ENCODE measurements around the gene INSYN2B.
"Not testable (repeated sequence)": the region's sequence is repeated elsewhere in the genome, so short reads cannot be mapped to it uniquely, and the experiment has no call there.

Gene INSYN2B

GRCh38 chr5:169833681-169834292 lies 146.5 kb downstream of the INSYN2B start:
- H3F3A ChIP-seq (ENCODE audit: insufficient read depth); H3K36me3 ChIP-seq (ENCODE audit: low read length); H3K79me2 ChIP-seq (ENCODE audit: insufficient read depth, low read length); H3K27ac ChIP-seq (ENCODE audit: low read depth, low read length); H3K9me3 ChIP-seq (ENCODE audit: insufficient read depth, low read length); H3K9ac ChIP-seq (ENCODE audit: low read length); H3K4me3 ChIP-seq (ENCODE audit: insufficient read depth, low read length, poor library complexity, severe bottlenecking); H3K27me3 ChIP-seq (ENCODE audit: low read length); H4K20me1 ChIP-seq (ENCODE audit: low read depth, low read length); H3K9me2 ChIP-seq (replicated peaks; ENCODE audit: insufficient read depth, low read length); H3K4me2 ChIP-seq (ENCODE audit: low read depth, low read length, poor library complexity, severe bottlenecking); H2AFZ ChIP-seq (ENCODE audit: low read depth, low read length, severe bottlenecking): not testable (repeated sequence)

- Histone ChIP-seq H3K9ac (ENCODE audit: low read length) (no peak overlapping the region), H3K9me2 (replicated peaks; ENCODE audit: insufficient read depth, low read length) (no peaks in the 10 kb centered on the region), H3K79me2 (ENCODE audit: insufficient read depth, low read length) (0 out of 2 replicates have a peak, but pooled peaks cover 5% of the 10 kb centered on the region), H3K36me3 (ENCODE audit: low read length) (peaks cover 6% of the 10 kb centered on the region; the same call in 1 of the 2 replicates), H3K9me3 (ENCODE audit: insufficient read depth, low read length) (no peaks in the 10 kb centered on the region), H3K4me2 (ENCODE audit: low read depth, low read length, poor library complexity, severe bottlenecking) (no peak overlapping the region), H2AFZ (ENCODE audit: low read depth, low read length, severe bottlenecking) (no peak overlapping the region), H3K27me3 (ENCODE audit: low read length) (no peaks in the 10 kb centered on the region), H3K4me3 (ENCODE audit: insufficient read depth, low read length, poor library complexity, severe bottlenecking) (no peak overlapping the region), H3F3A (ENCODE audit: insufficient read depth) (no peaks in the 10 kb centered on the region), H3K27ac (ENCODE audit: low read depth, low read length) (no peak overlapping the region), H4K20me1 (ENCODE audit: low read depth, low read length) (no peaks in the 10 kb centered on the region)
- no peak for TF ChIP-seq CTCF (IDR thresholded peaks at IDR 0.05; ENCODE audit: insufficient read depth, low read length, poor library complexity, severe bottlenecking)
- no peak for TF ChIP-seq EZH2phosphoT487 (conservative IDR thresholded peaks at IDR 0.05; ENCODE audit: low read length)
These were observed 147.4 kb downstream of the INSYN2B start for GRCh38 chr5:169832845-169833244.

DNA sequence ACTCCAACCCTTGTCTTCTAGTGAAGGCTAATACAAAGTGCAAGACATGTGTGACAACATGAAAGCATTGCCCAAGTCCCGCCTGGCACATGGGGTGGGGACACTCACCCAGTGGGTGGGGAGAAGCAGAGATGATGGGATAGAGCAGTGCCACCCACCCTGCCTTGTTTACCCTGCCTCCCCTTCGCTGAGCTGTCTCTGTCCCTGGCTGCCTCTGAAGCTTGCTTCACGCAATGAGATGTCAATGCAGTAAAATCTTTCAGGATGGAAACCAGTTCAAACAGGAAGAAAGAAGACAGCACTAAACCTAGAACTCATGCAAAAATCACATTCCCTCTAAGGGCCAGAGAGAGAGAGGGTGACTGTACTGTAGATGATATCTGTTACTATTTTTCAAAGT lies 148.0 kb downstream of the INSYN2B start:
- Histone ChIP-seq H3K9me2 (replicated peaks; ENCODE audit: insufficient read depth, low read length) (no peaks in the 10 kb centered on the region), H3K27me3 (ENCODE audit: low read length) (no peaks in the 10 kb centered on the region), H3K79me2 (ENCODE audit: insufficient read depth, low read length) (0 out of 2 replicates have a peak, but pooled peaks cover 5% of the 10 kb centered on the region), H3K9me3 (ENCODE audit: insufficient read depth, low read length) (no peaks in the 10 kb centered on the region), H4K20me1 (ENCODE audit: low read depth, low read length) (no peaks in the 10 kb centered on the region), H3F3A (ENCODE audit: insufficient read depth) (no peaks in the 10 kb centered on the region), H3K4me2 (ENCODE audit: low read depth, low read length, poor library complexity, severe bottlenecking) (no peak overlapping the region), H3K4me3 (ENCODE audit: insufficient read depth, low read length, poor library complexity, severe bottlenecking) (no peak overlapping the region), H3K36me3 (ENCODE audit: low read length) (peaks cover 6% of the 10 kb centered on the region; the same call in 1 of the 2 replicates), H3K9ac (ENCODE audit: low read length) (no peak overlapping the region), H3K27ac (ENCODE audit: low read depth, low read length) (no peak overlapping the region), H2AFZ (ENCODE audit: low read depth, low read length, severe bottlenecking) (no peak overlapping the region)
- TF ChIP-seq EZH2phosphoT487 (conservative IDR thresholded peaks at IDR 0.05; ENCODE audit: low read length), result no peak
- TF ChIP-seq CTCF (IDR thresholded peaks at IDR 0.05; ENCODE audit: insufficient read depth, low read length, poor library complexity, severe bottlenecking), result no peak

GRCh38 chr5:169831331-169831730 lies 149.0 kb downstream of the INSYN2B start:
- H3K4me2 ChIP-seq (ENCODE audit: low read depth, low read length, poor library complexity, severe bottlenecking), result no peak overlapping the region

More at GRCh38 chr5:169831331-169831730, 149.0 kb downstream of the INSYN2B start:
- Histone ChIP-seq H4K20me1 (ENCODE audit: low read depth, low read length) (no peaks in the 10 kb centered on the region), H3K4me3 (ENCODE audit: insufficient read depth, low read length, poor library complexity, severe bottlenecking) (no peak overlapping the region), H3F3A (ENCODE audit: insufficient read depth) (no peaks in the 10 kb centered on the region), H3K36me3 (ENCODE audit: low read length) (peaks cover 6% of the 10 kb centered on the region; the same call in 1 of the 2 replicates), H3K9me3 (ENCODE audit: insufficient read depth, low read length) (no peaks in the 10 kb centered on the region), H3K27me3 (ENCODE audit: low read length) (no peaks in the 10 kb centered on the region), H3K79me2 (ENCODE audit: insufficient read depth, low read length) (0 out of 2 replicates have a peak, but pooled peaks cover 5% of the 10 kb centered on the region), H3K27ac (ENCODE audit: low read depth, low read length) (no peak overlapping the region), H3K9me2 (replicated peaks; ENCODE audit: insufficient read depth, low read length) (no peaks in the 10 kb centered on the region), H2AFZ (ENCODE audit: low read depth, low read length, severe bottlenecking) (no peak overlapping the region), H3K9ac (ENCODE audit: low read length) (no peak overlapping the region)
- TF ChIP-seq EZH2phosphoT487 (conservative IDR thresholded peaks at IDR 0.05; ENCODE audit: low read length), result no peak
